GM12875 (cell line): ENCODE measurements around the gene TROAP.

Experiments
- H3K4me3 ChIP-seq: one replicate; pipeline ENCODE4 v1.5.1; 2011; ENCODE audit warnings: low read depth, low read length, control low read depth
- CTCF ChIP-seq: IDR thresholded peaks from 2 replicates; pipeline ENCODE4 v1.5.1; 2011; ENCODE audit warnings: low read depth, mild to moderate bottlenecking, control low read depth, inconsistent platforms, low read length, moderate library complexity, borderline replicate concordance; ENCODE audit not compliant: insufficient read depth

TROAP gene

GRCh38 chr12:49296034-49296835 is 26.8 kb upstream of the TROAP start:
- H3K4me3 ChIP-seq: no peak overlapping the region
- peak; percentile 91 for TF ChIP-seq CTCF

- peak overlapping the region; percentile 19 for H3K4me3 ChIP-seq
- 0 out of 2 replicates have a peak, but pooled peaks have one; percentile 3 for TF ChIP-seq CTCF
These were observed 26.0 kb upstream of the TROAP start for GRCh38 chr12:49296836-49297694.

- no peak overlapping the region for H3K4me3 ChIP-seq
- TF ChIP-seq CTCF: no peak
These were observed 25.4 kb upstream of the TROAP start for GRCh38 chr12:49297695-49298060.

- H3K4me3 ChIP-seq: no peak overlapping the region
- TF ChIP-seq CTCF: peak; percentile 9; the same call in 1 of the 2 replicates
These were observed 24.9 kb upstream of the TROAP start for GRCh38 chr12:49298160-49298559.

GRCh38 chr12:49301760-49302159 is 21.3 kb upstream of the TROAP start:
- no peak for TF ChIP-seq CTCF
- no peak overlapping the region for H3K4me3 ChIP-seq

- no peak overlapping the region for H3K4me3 ChIP-seq
- no peak for TF ChIP-seq CTCF
These were observed 18.9 kb upstream of the TROAP start for GRCh38 chr12:49304161-49304560.
